HCT116 (cell line): Measurements from ENCODE around the gene NPR1. TPM values are rescaled to one million over a fixed set of nuclear protein-coding genes. Genes with fewer than 3 reads are reported as not detected.

Experiments used
- ATAC-seq: fragments of 200-7000 bp; cut with Tn5 transposase; 2 replicates; pipeline ENCODE4 v1.9.1; 2020; ENCODE audit warnings: mild to moderate bottlenecking, moderate library complexity
- BruUV-seq: library from RNA; stranded (reverse); fragments of 400-500 nt; replicated peaks from 2 replicates; lab custom pipeline; 2021; lab: Mats Ljungman, UMichigan
- CTCF ChIA-PET: fragments of 300-600 bp; sonication (Branson Sonifier 250); formaldehyde crosslinking; loops from one replicate; lab custom pipeline; 2021; ENCODE audit warnings: antibody characterized with exemption; lab: Charles Lee
- POLR2A ChIA-PET: fragments of 300-600, 350-600 bp; sonication (Branson Sonifier 250); formaldehyde crosslinking; loops from one replicate; lab custom pipeline; 2021; ENCODE audit warnings: antibody characterized with exemption; lab: Charles Lee
- RAD21 ChIA-PET, 2 experiments: fragments of 300-600 bp; sonication (Branson Sonifier 250); formaldehyde crosslinking; loops; one replicate each; lab custom pipeline; 2023; ENCODE audit warnings: low total read pairs in 2 of 2; ENCODE audit not compliant: uncharacterized antibody in 2 of 2, unreplicated experiment in 2 of 2, low non-redundant PET in 1 of 2; lab: Charles Lee
- DNase-seq: peaks from one replicate; pipeline ENCODE4 v3.0.0-alpha.2; 2010; ENCODE audit warnings: low read depth, low spot score
- H2AFZ ChIP-seq: fragments of 200-600 bp; shearing (Covaris generic), sonication (generic); 2 replicates; pipeline ENCODE4 v1.6.1; 2017; ENCODE audit warnings: low read depth, mixed run types, mixed read lengths, antibody characterized with exemption, low read length; ENCODE audit not compliant: poor library complexity, severe bottlenecking
- H3K27ac ChIP-seq: 2 replicates; pipeline ENCODE4 v1.5.1; 2012; ENCODE audit warnings: low read depth, low read length
- H3K27me3 ChIP-seq: fragments of 200-600 bp; sonication (generic); 2 replicates; pipeline ENCODE4 v1.6.1; 2016; ENCODE audit warnings: mixed run types, low read length, mixed read lengths; ENCODE audit not compliant: insufficient read depth
- H3K36me3 ChIP-seq, 2 experiments: fragments of 200-500 bp in 1 of 2; fragments of 200-600 bp in 1 of 2; sonication (Bioruptor generic) in 1 of 2; sonication (generic) in 1 of 2; 2 replicates each; pipeline versions ENCODE4 v1.5.1 to v1.6.1; 2014 to 2016; ENCODE audit warnings: low read length in 2 of 2, inconsistent platforms in 1 of 2, mixed read lengths in 1 of 2, mixed run types in 1 of 2; ENCODE audit not compliant: insufficient read depth in 2 of 2, control insufficient read depth in 1 of 2
- H3K4me1 ChIP-seq, 2 experiments: fragments of 200-600 bp in 1 of 2; sonication (generic) in 1 of 2; 2 replicates each; pipeline versions ENCODE4 v1.5.1 to v1.6.1; 2012 to 2017; ENCODE audit warnings: low read length in 2 of 2, inconsistent platforms in 1 of 2, mild to moderate bottlenecking in 1 of 2, mixed read lengths in 1 of 2, mixed run types in 1 of 2, moderate library complexity in 1 of 2; ENCODE audit not compliant: insufficient read depth in 2 of 2, control insufficient read depth in 1 of 2
- H3K4me2 ChIP-seq: fragments of 200-600 bp; sonication (generic); 2 replicates; pipeline ENCODE4 v1.6.1; 2017; ENCODE audit warnings: mixed run types, low read length, mixed read lengths
- H3K4me3 ChIP-seq, 2 experiments: fragments of 200-600 bp in 1 of 2; sonication (generic) in 1 of 2; replicated peaks in 1 of 2; 2 replicates each; pipeline ENCODE4 v1.5.1; 2011 to 2016; ENCODE audit warnings: low read length in 2 of 2, control low read depth in 1 of 2, low read depth in 1 of 2, mild to moderate bottlenecking in 1 of 2, mixed read lengths in 1 of 2, mixed run types in 1 of 2
- H3K79me2 ChIP-seq: fragments of 200-600 bp; sonication (generic); 2 replicates; pipeline ENCODE4 v1.6.1; 2017; ENCODE audit warnings: mild to moderate bottlenecking, mixed run types, low read length, moderate library complexity, mixed read lengths; ENCODE audit not compliant: insufficient read depth
- H3K9ac ChIP-seq: fragments of 200-600 bp; sonication (generic); 2 replicates; pipeline ENCODE4 v1.6.1; 2016; ENCODE audit warnings: low read length, mixed read lengths
- H3K9me2 ChIP-seq: fragments of 200-600 bp; sonication (generic), shearing (Covaris generic); 2 replicates; pipeline ENCODE4 v1.6.1; 2017; ENCODE audit warnings: mixed run types, mild to moderate bottlenecking, moderate library complexity; ENCODE audit not compliant: insufficient read depth
- H3K9me3 ChIP-seq, 2 experiments: fragments of 200-500 bp in 1 of 2; fragments of 200-600 bp in 1 of 2; sonication (Bioruptor generic) in 1 of 2; sonication (generic) in 1 of 2; 2 replicates each; pipeline ENCODE4 v1.6.1; 2014 to 2017; ENCODE audit warnings: low read length in 2 of 2, mixed read lengths in 2 of 2, inconsistent platforms in 1 of 2, low read depth in 1 of 2, mild to moderate bottlenecking in 1 of 2, mixed run types in 1 of 2, moderate library complexity in 1 of 2; ENCODE audit not compliant: control insufficient read depth in 1 of 2, insufficient read depth in 1 of 2
- H4K20me1 ChIP-seq: fragments of 200-600 bp; sonication (generic), shearing (Covaris generic); 2 replicates; pipeline ENCODE4 v1.6.1; 2017; ENCODE audit warnings: mixed run types, mild to moderate bottlenecking, moderate library complexity; ENCODE audit not compliant: insufficient read depth
- ATF3 ChIP-seq: IDR thresholded peaks from 2 replicates; pipeline ENCODE4 v1.6.1; 2012
- POLR2A ChIP-seq: IDR thresholded peaks from 2 replicates; pipeline ENCODE4 v1.7.0; 2011; ENCODE audit warnings: borderline replicate concordance; ENCODE audit not compliant: insufficient read depth, insufficient read length; ENCODE audit errors: extremely low read depth
- POLR2AphosphoS5 ChIP-seq: IDR thresholded peaks from 2 replicates; pipeline ENCODE4 v1.6.1; 2011; ENCODE audit warnings: mild to moderate bottlenecking, low read depth, low read length, moderate library complexity
- SRF ChIP-seq: IDR thresholded peaks from 2 replicates; pipeline ENCODE4 v1.6.1; 2012; ENCODE audit warnings: low read depth
- YY1 ChIP-seq: IDR thresholded peaks from 2 replicates; pipeline ENCODE4 v1.6.1; 2011; ENCODE audit warnings: low read length, low read depth, moderate library complexity, mild to moderate bottlenecking; ENCODE audit not compliant: insufficient replicate concordance; ENCODE audit errors: extremely low read depth
- ZBTB33 ChIP-seq: IDR thresholded peaks from 2 replicates; pipeline ENCODE4 v1.6.1; 2011; ENCODE audit warnings: mild to moderate bottlenecking, low read length, moderate library complexity; ENCODE audit not compliant: insufficient replicate concordance; ENCODE audit errors: extremely low read depth
- ZFX ChIP-seq: fragments of 450-650 bp; IDR thresholded peaks from 2 replicates; pipeline ENCODE4 v1.6.1; 2017
- intact Hi-C: fragments of 100-400 bp; cut with micrococcal nuclease; formaldehyde crosslinking; loops from 2 replicates; pipeline ENCODE4 v1.10.0; 2022
- total RNA-seq: library from RNA; stranded (reverse); gene quantifications from one replicate; pipeline ENCODE4 v1.2.1, GENCODE V29; 2021; ENCODE audit not compliant: unreplicated experiment

Gene NPR1
- total RNA-seq, 1 experiment from 2014 or later: 0.07 TPM

- peak within 1 kb of the TSS; percentile 100 for H3K27ac ChIP-seq
- peak within 1 kb of the TSS; percentile 99 for H3K9ac ChIP-seq
- RAD21 ChIA-PET: interaction anchor here (0.6 to 1.0 kb wide), 4 partner anchors 62 to 96 kb away, joined by 3 to 5 read pairs (median 3); no protein-coding TSS in a partner anchor
- peaks cover 52% of the 10 kb centered on the region for H3K79me2 ChIP-seq
- intact Hi-C loops: no loop called here
- peak; percentile 91 for ATAC-seq
- no peaks in the 10 kb centered on the region for H3K27me3 ChIP-seq
- peak within 1 kb of the TSS; percentile 78 for H3K4me2 ChIP-seq
- peaks cover 21 to 34% of the 10 kb centered on the region in 2 experiments for H3K36me3 ChIP-seq
- H3K9me3 ChIP-seq: no peaks in the 10 kb centered on the region
- POLR2A ChIA-PET: interaction anchor here (0.7 to 3.0 kb wide), 27 partner anchors 9 to 334 kb away, joined by 3 to 31 read pairs (median 6); partner anchors contain the start of genes CREB3L4, S100A14, S100A16 and S100A6
- no peak for TF ChIP-seq ATF3
- no peak for TF ChIP-seq ZBTB33
- peak; percentile 91 for TF ChIP-seq POLR2AphosphoS5
- TF ChIP-seq POLR2A: peak; percentile 73
- TF ChIP-seq SRF: no peak
- TF ChIP-seq ZFX: peak; percentile 59; the same call in 1 of the 2 replicates
- peak; percentile 100 for TF ChIP-seq YY1
- TF ChIP-seq, all 23 proteins: peak for 4
- peaks cover 9 to 22% of the 10 kb centered on the region in 2 experiments for H3K4me1 ChIP-seq
- peaks cover 4% of the 10 kb centered on the region; the same call in 1 of the 2 replicates for H4K20me1 ChIP-seq
- H3K9me2 ChIP-seq: no peaks in the 10 kb centered on the region
- TSS peak; percentile 85 for BruUV-seq
- H2AFZ ChIP-seq: no peak within 1 kb of the TSS
- DNase-seq: peak; percentile 98
- H3K4me3 ChIP-seq: peak within 1 kb of the TSS; percentile 91 to 95
- CTCF ChIA-PET: interaction anchor here (0.8 to 1.8 kb wide), 8 partner anchors 16 to 281 kb away, joined by 3 to 16 read pairs (median 5); partner anchors contain the start of gene S100A16
Measured at GRCh38 chr1:153633754-153634665, 44.5 kb upstream of the NPR1 start, which contains the start of gene CHTOP. Gene CHTOP (plus strand): TSS chr1:153634066. CDS start chr1:153636589, 2,523 bp downstream.
